PFSK-1 (cell line): ENCODE measurements around the gene MGMT.

ENCODE experiments used
- POLR2AphosphoS5 ChIP-seq: IDR thresholded peaks from 2 replicates; pipeline ENCODE4 v1.6.1; 2012; ENCODE audit warnings: low read depth, mild to moderate bottlenecking, control low read depth, low read length, moderate library complexity
- REST ChIP-seq, 2 experiments: IDR thresholded peaks; 2 replicates each; pipeline versions ENCODE4 v1.6.1 to v1.8.0; 2011 to 2012; ENCODE audit warnings: low read depth in 2 of 2, low read length in 2 of 2, control low read depth in 1 of 2, inconsistent platforms in 1 of 2, mild to moderate bottlenecking in 1 of 2, moderate library complexity in 1 of 2; ENCODE audit not compliant: insufficient read depth in 1 of 2

- TF ChIP-seq POLR2AphosphoS5 (no peak), REST (IDR thresholded peaks at IDR 0.05; ENCODE audit: insufficient read depth in 1 of 2, low read depth in 2 of 2, low read length in 2 of 2) (no peak)
Measured at GRCh38 chr10:129741978-129742741, 275.1 kb downstream of the MGMT start.
